NT2/D1 (cell line): ENCODE measurements around the gene TAC4.
A peak's percentile ranks its signal among the peaks of the same experiment; 100 is the strongest.

Source experiments
- DNase-seq: peaks from one replicate; pipeline ENCODE4 v3.0.0-alpha.2; 2011; ENCODE audit warnings: low read depth, low spot score
- H3K27me3 ChIP-seq: 2 replicates; pipeline ENCODE4 v1.6.0; 2011; ENCODE audit warnings: mild to moderate bottlenecking; ENCODE audit not compliant: insufficient read length, insufficient read depth
- H3K36me3 ChIP-seq: 2 replicates; pipeline ENCODE4 v1.6.1; 2011; ENCODE audit warnings: mild to moderate bottlenecking, low read length, mixed read lengths; ENCODE audit not compliant: insufficient read depth, insufficient read length
- H3K4me1 ChIP-seq: 2 replicates; pipeline ENCODE4 v1.5.1; 2011; ENCODE audit not compliant: insufficient read depth, insufficient read length
- H3K4me3 ChIP-seq: 2 replicates; pipeline ENCODE4 v1.5.1; 2011; ENCODE audit warnings: low read depth; ENCODE audit not compliant: insufficient read length
- H3K9ac ChIP-seq: 2 replicates; pipeline ENCODE4 v1.6.0; 2011; ENCODE audit warnings: low read depth; ENCODE audit not compliant: insufficient read length
- H3K9me3 ChIP-seq: 2 replicates; pipeline ENCODE4 v1.5.1; 2011; ENCODE audit warnings: mild to moderate bottlenecking, low read length; ENCODE audit not compliant: insufficient read depth
- SUZ12 ChIP-seq: IDR thresholded peaks from 2 replicates; pipeline ENCODE4 v1.6.1; 2011; ENCODE audit not compliant: insufficient read length, insufficient read depth; ENCODE audit errors: extremely low read depth
- YY1 ChIP-seq: IDR thresholded peaks from 2 replicates; pipeline ENCODE4 v1.6.1; 2011; ENCODE audit not compliant: insufficient read length, insufficient read depth
- ZNF274 ChIP-seq: IDR thresholded peaks from 2 replicates; pipeline ENCODE4 v1.6.1; 2011; ENCODE audit warnings: mild to moderate bottlenecking, low read depth, low read length

TAC4 gene

DNA sequence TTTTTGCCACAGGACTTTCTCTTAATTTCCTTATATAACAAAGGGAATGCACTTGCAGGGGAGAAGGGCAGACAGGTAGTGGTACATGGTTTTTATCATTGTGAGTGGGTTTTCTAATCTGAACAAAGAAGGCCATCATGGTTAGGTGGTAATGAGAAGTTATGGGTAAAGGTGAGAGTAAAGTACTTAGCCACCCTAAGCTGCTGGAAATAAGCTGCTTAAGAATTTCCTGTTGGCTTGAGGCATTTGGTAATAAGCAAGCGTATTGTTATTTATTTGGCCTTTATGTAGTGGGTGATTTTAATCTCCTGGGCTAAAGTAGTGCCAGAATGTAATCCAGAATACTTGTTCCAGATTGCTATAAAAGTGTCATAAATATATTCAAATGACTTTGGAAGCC, 27.1 kb downstream of the TAC4 start:
- no peaks in the 10 kb centered on the region for H3K27me3 ChIP-seq
- TF ChIP-seq SUZ12 (no peak), ZNF274 (no peak), YY1 (no peak)
- H3K4me3 ChIP-seq, result no peak overlapping the region
- H3K9me3 ChIP-seq, result no peaks in the 10 kb centered on the region
- peaks cover 87% of the 10 kb centered on the region for H3K36me3 ChIP-seq
- H3K4me1 ChIP-seq, result peaks cover 2% of the 10 kb centered on the region
- no peak for DNase-seq
- no peak overlapping the region for H3K9ac ChIP-seq

GRCh38 chr17:49819651-49820050, 28.2 kb downstream of the TAC4 start:
- H3K9me3 ChIP-seq, result no peaks in the 10 kb centered on the region

DNA sequence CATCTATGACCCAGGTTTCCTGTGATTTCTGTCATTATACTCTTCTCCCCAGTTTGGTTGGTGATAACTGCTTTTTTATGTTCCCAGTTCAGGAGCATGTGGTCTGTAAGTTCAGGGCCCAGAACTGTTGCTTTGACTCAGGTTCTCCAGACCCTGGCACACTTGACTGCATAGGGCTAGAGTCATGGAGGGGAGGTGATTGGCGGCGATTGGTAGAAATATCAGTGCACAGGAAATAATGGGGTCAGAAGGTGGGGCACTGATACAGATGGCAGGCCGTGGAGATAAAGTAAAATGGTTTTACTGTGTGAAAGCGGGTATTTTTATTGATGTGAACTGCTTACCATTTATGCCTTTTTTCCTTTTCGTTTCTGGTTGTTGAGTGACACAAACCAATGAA, 28.7 kb downstream of the TAC4 start:
- no peak overlapping the region for H3K9ac ChIP-seq
- H3K4me1 ChIP-seq, result peaks cover 2% of the 10 kb centered on the region
- DNase-seq, result no peak
- H3K4me3 ChIP-seq, result no peak overlapping the region
- no peaks in the 10 kb centered on the region for H3K27me3 ChIP-seq
- peaks cover 78% of the 10 kb centered on the region for H3K36me3 ChIP-seq
- no peak for TF ChIP-seq SUZ12
- TF ChIP-seq ZNF274, result no peak
- TF ChIP-seq YY1, result no peak
- H3K9me3 ChIP-seq, result no peaks in the 10 kb centered on the region

More at GRCh38 chr17:49819651-49820050, 28.2 kb downstream of the TAC4 start:
- TF ChIP-seq ZNF274 (no peak), YY1 (no peak), SUZ12 (no peak)
- no peaks in the 10 kb centered on the region for H3K27me3 ChIP-seq
- peaks cover 2% of the 10 kb centered on the region for H3K4me1 ChIP-seq
- no peak overlapping the region for H3K9ac ChIP-seq
- DNase-seq, result no peak
- peaks cover 79% of the 10 kb centered on the region for H3K36me3 ChIP-seq
- H3K4me3 ChIP-seq, result no peak overlapping the region

DNA sequence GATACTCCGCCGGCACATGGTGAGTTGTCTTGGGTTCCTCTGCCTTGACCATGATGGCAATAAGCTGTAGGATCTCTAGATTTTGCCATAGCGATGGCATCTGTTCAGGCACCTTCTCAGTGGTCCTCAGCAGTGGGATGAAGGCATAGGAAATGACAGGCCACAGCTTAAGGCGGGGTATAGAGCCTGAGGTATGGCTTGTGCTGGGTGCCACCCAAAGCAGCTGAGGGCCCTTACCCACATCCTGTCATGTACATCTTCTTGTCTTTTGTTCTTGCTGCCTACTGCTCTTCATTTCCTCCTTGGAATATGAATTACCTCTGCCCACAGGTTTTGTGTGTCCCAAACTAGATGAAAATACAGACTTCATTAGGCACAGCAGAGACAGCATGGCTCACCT, 29.9 kb downstream of the TAC4 start:
- Histone ChIP-seq H3K4me3 (no peak overlapping the region), H3K36me3 (peaks cover 78% of the 10 kb centered on the region), H3K4me1 (peaks cover 2% of the 10 kb centered on the region), H3K9ac (no peak overlapping the region), H3K9me3 (no peaks in the 10 kb centered on the region), H3K27me3 (no peaks in the 10 kb centered on the region)
- no peak for DNase-seq
- TF ChIP-seq ZNF274 (no peak), YY1 (no peak), SUZ12 (no peak)

GRCh38 chr17:49815761-49816281, 32.0 kb downstream of the TAC4 start:
- peaks cover 69% of the 10 kb centered on the region for H3K36me3 ChIP-seq
- peaks cover 2% of the 10 kb centered on the region for H3K4me1 ChIP-seq
- DNase-seq, result peak; percentile 81
- H3K27me3 ChIP-seq, result no peaks in the 10 kb centered on the region
- peak overlapping the region; percentile 37 for H3K9ac ChIP-seq
- H3K9me3 ChIP-seq, result no peaks in the 10 kb centered on the region
- TF ChIP-seq YY1, result no peak
- no peak for TF ChIP-seq ZNF274
- no peak for TF ChIP-seq SUZ12
- no peak overlapping the region for H3K4me3 ChIP-seq

- no peak overlapping the region for H3K9ac ChIP-seq
- peak overlapping the region; percentile 3 for H3K4me3 ChIP-seq
- H3K4me1 ChIP-seq, result peaks cover 2% of the 10 kb centered on the region
Measured at GRCh38 chr17:49814781-49815529, 32.9 kb downstream of the TAC4 start.

GRCh38 chr17:49809056-49809455, 38.8 kb downstream of the TAC4 start:
- DNase-seq, result no peak
- Histone ChIP-seq H3K9me3 (no peaks in the 10 kb centered on the region), H3K9ac (no peak overlapping the region), H3K4me1 (no peaks in the 10 kb centered on the region), H3K4me3 (no peak overlapping the region), H3K36me3 (peaks cover 70% of the 10 kb centered on the region), H3K27me3 (no peaks in the 10 kb centered on the region)
- TF ChIP-seq ZNF274 (no peak), SUZ12 (no peak)

More at GRCh38 chr17:49814781-49815529, 32.9 kb downstream of the TAC4 start:
- H3K27me3 ChIP-seq, result no peaks in the 10 kb centered on the region
- TF ChIP-seq YY1 (no peak), SUZ12 (no peak), ZNF274 (no peak)
- no peak for DNase-seq
- no peaks in the 10 kb centered on the region for H3K9me3 ChIP-seq
- H3K36me3 ChIP-seq, result peaks cover 72% of the 10 kb centered on the region
